ENCODE measurements around the gene RPTOR. TPM values are rescaled to one million over a fixed set of nuclear protein-coding genes. Genes with fewer than 3 reads are reported as not detected.

Gene RPTOR
- total and polyA plus RNA-seq, 10 of the 15 experiments (the other 5 are each of a cell fraction or from before 2014, with no cell fraction given) = 0.18 to 32.1 (median 7.8) TPM

DNA sequence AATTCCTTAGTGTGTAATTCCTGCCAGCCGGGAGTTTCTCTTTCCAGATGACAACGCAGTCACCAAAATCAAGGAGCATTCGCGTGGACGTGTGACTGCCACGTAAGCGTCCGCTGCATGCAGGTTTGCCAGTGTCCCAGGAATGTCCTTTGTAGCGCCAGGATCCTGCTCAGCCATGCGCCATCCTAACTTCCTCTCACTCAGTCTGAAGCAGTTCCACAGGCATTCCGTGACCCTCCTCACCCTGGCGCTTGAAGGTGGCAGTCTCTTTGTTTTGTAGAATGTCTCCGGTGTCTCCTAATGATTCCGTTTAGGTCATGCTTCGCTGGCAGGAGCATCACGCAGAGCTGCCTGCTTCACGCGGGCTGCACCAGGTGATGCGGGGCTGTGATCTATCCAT is 88.6 kb downstream of the RPTOR start:
- Histone ChIP-seq H4K20me1 (ENCODE audit: control insufficient read depth, insufficient read depth) (no peaks in the 10 kb centered on the region), H3K9me3 (replicated peaks; ENCODE audit: control insufficient read depth, insufficient read depth, low read length) (no peaks in the 10 kb centered on the region; the same call in 2 of the 3 replicates), H3K4me3 (no peak overlapping the region), H3K27ac (ENCODE audit: control insufficient read depth, insufficient read depth) (no peak overlapping the region), H3K79me2 (ENCODE audit: control insufficient read depth, insufficient read depth, low read length) (peaks cover 6% of the 10 kb centered on the region), H3K27me3 (replicated peaks in 1 of 2; ENCODE audit: control insufficient read depth in 2 of 2, insufficient read depth in 2 of 2, low read length in 1 of 2) (no peaks in the 10 kb centered on the region), H3K4me2 (ENCODE audit: control insufficient read depth, insufficient read depth) (no peak overlapping the region), H3K4me1 (ENCODE audit: control insufficient read depth, insufficient read depth, low read length) (no peaks in the 10 kb centered on the region), H2AFZ (ENCODE audit: control insufficient read depth, low read depth, low read length) (no peak overlapping the region), H3K36me3 (ENCODE audit: control insufficient read depth in 2 of 2, insufficient read depth in 2 of 2, low read length in 1 of 2) (peaks cover 0 to 2% of the 10 kb centered on the region in 2 experiments; a peak in 1 of 4 replicates), H3K9ac (ENCODE audit: control insufficient read depth, insufficient read depth, low read length) (no peak overlapping the region)
- ATAC-seq (no peak), FAIRE-seq (no peak), DNase-seq (ENCODE audit: low read depth, low spot score) (no peak)
- ChIA-PET RAD21 (ENCODE audit: unreplicated experiment) (no interaction called here), POLR2A (no interaction called here), SMC1A (ENCODE audit: uncharacterized antibody, unreplicated experiment) (no interaction called here), CTCF (no interaction called here)
- 98% methylated on average over 19 of the region's 19 CpGs for WGBS (ENCODE audit: insufficient coverage, insufficient replicate concordance, low lambda C conversion rate, missing lambda C conversion rate)
- in situ Hi-C loops (cut with MboI) = no loop called here
- intact Hi-C loops (cut with micrococcal nuclease; ENCODE audit: unreplicated experiment) = no loop called here
- no TSS peak for BruUV-seq (replicated peaks)
- TF ChIP-seq WRNIP1 (IDR thresholded peaks at IDR 0.05; ENCODE audit: borderline replicate concordance, low read depth, low read length) = no peak
- TF ChIP-seq STAT1 (conservative IDR thresholded peaks at IDR 0.05) = no peak
- TF ChIP-seq KDM1A (IDR thresholded peaks at IDR 0.05; ENCODE audit: borderline replicate concordance) = no peak
- no peak for TF ChIP-seq YBX1 (IDR thresholded peaks at IDR 0.05)
- no peak for TF ChIP-seq CREM (IDR thresholded peaks at IDR 0.05; ENCODE audit: low read depth)
- TF ChIP-seq HCFC1 (IDR thresholded peaks at IDR 0.05; ENCODE audit: low read length) = no peak
- TF ChIP-seq PAX5 (IDR thresholded peaks at IDR 0.05; ENCODE audit: borderline replicate concordance, low read depth, low read length) = no peak
- TF ChIP-seq ZBED1 (IDR thresholded peaks at IDR 0.05; ENCODE audit: borderline replicate concordance) = no peak
- TF ChIP-seq EP300 (IDR thresholded peaks at IDR 0.05; ENCODE audit: borderline replicate concordance in 1 of 2, control insufficient read depth in 1 of 2, low read depth in 2 of 2, low read length in 2 of 2) = no peak
- TF ChIP-seq, protein P1, sequence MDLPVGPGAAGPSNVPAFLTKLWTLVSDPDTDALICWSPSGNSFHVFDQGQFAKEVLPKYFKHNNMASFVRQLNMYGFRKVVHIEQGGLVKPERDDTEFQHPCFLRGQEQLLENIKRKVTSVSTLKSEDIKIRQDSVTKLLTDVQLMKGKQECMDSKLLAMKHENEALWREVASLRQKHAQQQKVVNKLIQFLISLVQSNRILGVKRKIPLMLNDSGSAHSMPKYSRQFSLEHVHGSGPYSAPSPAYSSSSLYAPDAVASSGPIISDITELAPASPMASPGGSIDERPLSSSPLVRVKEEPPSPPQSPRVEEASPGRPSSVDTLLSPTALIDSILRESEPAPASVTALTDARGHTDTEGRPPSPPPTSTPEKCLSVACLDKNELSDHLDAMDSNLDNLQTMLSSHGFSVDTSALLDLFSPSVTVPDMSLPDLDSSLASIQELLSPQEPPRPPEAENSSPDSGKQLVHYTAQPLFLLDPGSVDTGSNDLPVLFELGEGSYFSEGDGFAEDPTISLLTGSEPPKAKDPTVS (IDR thresholded peaks at IDR 0.05; ENCODE audit: low read depth, low read length) = no peak
- no peak for TF ChIP-seq NFIC (IDR thresholded peaks at IDR 0.05; ENCODE audit: low read depth, low read length)
- TF ChIP-seq, protein P2, sequence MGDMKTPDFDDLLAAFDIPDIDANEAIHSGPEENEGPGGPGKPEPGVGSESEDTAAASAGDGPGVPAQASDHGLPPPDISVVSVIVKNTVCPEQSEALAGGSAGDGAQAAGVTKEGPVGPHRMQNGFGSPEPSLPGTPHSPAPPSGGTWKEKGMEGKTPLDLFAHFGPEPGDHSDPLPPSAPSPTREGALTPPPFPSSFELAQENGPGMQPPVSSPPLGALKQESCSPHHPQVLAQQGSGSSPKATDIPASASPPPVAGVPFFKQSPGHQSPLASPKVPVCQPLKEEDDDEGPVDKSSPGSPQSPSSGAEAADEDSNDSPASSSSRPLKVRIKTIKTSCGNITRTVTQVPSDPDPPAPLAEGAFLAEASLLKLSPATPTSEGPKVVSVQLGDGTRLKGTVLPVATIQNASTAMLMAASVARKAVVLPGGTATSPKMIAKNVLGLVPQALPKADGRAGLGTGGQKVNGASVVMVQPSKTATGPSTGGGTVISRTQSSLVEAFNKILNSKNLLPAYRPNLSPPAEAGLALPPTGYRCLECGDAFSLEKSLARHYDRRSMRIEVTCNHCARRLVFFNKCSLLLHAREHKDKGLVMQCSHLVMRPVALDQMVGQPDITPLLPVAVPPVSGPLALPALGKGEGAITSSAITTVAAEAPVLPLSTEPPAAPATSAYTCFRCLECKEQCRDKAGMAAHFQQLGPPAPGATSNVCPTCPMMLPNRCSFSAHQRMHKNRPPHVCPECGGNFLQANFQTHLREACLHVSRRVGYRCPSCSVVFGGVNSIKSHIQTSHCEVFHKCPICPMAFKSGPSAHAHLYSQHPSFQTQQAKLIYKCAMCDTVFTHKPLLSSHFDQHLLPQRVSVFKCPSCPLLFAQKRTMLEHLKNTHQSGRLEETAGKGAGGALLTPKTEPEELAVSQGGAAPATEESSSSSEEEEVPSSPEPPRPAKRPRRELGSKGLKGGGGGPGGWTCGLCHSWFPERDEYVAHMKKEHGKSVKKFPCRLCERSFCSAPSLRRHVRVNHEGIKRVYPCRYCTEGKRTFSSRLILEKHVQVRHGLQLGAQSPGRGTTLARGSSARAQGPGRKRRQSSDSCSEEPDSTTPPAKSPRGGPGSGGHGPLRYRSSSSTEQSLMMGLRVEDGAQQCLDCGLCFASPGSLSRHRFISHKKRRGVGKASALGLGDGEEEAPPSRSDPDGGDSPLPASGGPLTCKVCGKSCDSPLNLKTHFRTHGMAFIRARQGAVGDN (IDR thresholded peaks at IDR 0.05) = no peak
- TF ChIP-seq NFXL1 (IDR thresholded peaks at IDR 0.05; ENCODE audit: borderline replicate concordance) = no peak
- TF ChIP-seq FOXM1 (IDR thresholded peaks at IDR 0.05; ENCODE audit: low read depth, low read length) = no peak
- TF ChIP-seq CBX5 (IDR thresholded peaks at IDR 0.05; ENCODE audit: low read depth) = no peak
- no peak for TF ChIP-seq TARDBP (IDR thresholded peaks at IDR 0.05; ENCODE audit: borderline replicate concordance)
- TF ChIP-seq POU2F2 (IDR thresholded peaks at IDR 0.05; ENCODE audit: borderline replicate concordance, low read depth, low read length) = no peak
- TF ChIP-seq HDGF (IDR thresholded peaks at IDR 0.05) = no peak
- no peak for TF ChIP-seq EZH2 (IDR thresholded peaks at IDR 0.05; ENCODE audit: borderline replicate concordance, control insufficient read depth, low read depth, low read length)
